ENCODE measurements around the gene ZBTB16. TPM values are rescaled to one million over a fixed set of nuclear protein-coding genes. Genes with fewer than 3 reads are reported as not detected.
A peak's percentile ranks its signal among the peaks of the same experiment; 100 is the strongest.

The ZBTB16 gene
- total RNA-seq, 1 donor from 2014 or later, result 0.53 TPM

DNA sequence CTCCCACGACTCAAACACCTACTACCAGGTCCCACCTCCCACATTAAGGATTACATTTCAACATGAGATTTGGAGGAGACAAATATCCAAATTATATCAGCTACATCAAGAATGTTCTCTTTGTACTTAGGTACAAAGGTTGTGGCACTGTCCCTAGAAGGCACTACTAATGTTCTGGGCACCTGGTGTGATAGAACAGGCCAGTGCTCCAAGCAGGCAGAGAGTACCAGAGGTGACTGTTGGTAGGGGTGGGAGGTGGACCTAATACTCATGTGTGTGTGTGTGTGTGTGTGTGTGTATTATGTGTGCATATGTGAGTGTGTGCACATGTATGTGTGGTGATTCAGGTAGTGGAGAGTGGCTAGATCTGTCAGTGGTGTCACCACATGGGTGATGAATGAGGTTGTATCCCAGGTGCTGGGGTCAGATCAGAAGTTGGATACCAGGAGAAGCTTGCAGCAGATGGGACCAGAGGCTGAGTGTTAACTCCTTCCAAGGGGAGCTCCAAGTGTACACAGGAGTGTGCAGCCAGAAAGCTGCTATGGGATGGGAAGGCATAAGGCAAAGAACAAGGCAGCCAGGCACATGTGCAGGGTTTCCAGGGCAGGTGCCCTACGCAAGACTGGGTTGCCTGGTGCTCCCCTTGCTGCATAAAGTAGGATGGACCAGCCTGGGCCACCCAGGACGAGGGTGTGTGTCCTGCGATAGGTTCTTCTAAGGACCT is 219.0 kb downstream of the ZBTB16 start:
- no peak for DNase-seq (ENCODE audit: low read depth)

GRCh38 chr11:114279792-114280546 is 220.5 kb downstream of the ZBTB16 start:
- DNase-seq (ENCODE audit: low read depth), result peak; percentile 48

GRCh38 chr11:114280696-114281095 is 221.2 kb downstream of the ZBTB16 start:
- peak; percentile 92 for DNase-seq (ENCODE audit: low read depth)

DNA sequence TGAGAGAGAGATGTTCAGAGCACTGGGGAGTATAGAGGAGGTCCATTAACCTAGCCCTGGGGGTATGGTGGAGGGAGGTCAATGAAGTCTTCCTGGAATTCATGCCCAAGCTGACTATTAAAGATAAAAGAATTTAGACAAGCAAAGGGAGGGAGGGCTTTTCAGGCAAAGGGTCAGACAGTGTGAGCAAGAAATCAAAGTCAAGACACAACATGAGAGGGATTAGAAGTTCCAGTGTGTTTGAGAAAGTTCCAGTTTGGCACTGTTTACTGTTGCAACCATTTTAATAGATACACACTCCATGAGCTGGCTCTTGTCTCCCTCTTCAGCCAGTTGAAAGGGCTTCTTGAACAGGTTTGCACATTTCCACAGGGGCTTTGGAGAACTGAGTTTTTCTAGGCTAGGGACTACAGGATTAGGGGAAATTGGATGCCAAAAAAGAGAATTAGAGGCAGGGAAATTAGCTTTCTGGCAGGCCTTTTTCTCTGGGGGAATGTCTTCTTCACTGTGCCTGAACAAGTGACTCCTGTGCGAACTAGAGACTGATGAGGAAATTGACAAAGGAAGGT is 222.0 kb downstream of the ZBTB16 start:
- DNase-seq (ENCODE audit: low read depth), result no peak

DNA sequence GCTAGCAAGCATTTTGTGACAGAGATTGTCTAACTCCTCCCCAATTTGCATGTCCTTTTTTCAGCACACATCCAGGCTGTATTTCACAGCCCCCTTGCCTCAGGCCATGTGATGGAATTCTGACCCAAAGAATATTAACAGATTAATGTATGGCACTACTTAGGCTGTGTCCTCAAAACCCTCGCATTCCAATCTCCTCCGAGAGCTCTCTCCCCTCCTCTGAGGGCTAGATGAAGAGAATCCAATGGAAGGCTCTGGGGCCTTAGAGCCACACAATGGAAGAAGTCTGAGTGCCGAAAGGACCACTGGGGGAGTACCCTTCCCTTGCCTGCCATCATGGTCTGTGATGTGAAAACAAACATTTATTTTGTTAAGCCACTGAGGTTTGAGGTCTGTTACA is 223.0 kb downstream of the ZBTB16 start:
- DNase-seq (ENCODE audit: low read depth), result no peak

DNA sequence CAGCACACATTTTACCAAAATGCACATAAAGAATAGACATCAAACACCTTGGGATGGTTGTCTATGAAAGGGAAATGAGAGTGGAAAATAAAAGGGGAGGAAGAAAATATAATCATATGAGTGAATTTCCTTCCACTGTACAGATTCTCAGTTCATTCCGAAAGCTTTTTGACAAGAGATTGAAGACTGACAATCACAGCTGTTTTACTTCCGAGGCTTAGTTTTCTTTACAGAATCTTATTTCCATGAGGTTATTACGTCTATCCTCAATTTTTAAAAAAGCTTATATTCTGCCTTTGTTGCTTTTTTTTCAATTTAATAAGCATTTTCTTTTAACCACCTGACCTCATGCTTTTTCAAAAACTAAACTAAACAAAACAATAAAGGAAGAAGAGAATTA is 223.9 kb downstream of the ZBTB16 start:
- DNase-seq (ENCODE audit: low read depth), result no peak

DNA sequence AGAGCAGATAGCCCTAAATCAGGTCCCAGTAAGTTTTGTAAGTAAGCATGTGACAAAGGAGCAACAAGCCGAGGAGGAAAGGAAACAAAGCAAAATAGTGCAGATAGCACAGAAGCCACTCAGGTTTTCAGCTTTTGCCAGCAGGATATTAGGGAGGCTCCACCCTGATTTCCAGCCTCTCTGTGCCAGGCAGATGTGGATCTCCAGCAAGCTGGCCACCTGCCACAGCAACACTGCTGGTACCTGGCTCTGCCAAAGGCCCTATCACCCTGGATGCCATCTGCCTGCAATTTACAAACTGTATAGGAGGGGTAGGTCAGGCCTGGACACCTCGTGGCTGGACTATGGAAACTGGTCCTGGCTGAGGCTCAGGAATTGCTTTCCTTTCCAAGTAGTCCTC is 224.5 kb downstream of the ZBTB16 start:
- DNase-seq (ENCODE audit: low read depth), result no peak

DNA sequence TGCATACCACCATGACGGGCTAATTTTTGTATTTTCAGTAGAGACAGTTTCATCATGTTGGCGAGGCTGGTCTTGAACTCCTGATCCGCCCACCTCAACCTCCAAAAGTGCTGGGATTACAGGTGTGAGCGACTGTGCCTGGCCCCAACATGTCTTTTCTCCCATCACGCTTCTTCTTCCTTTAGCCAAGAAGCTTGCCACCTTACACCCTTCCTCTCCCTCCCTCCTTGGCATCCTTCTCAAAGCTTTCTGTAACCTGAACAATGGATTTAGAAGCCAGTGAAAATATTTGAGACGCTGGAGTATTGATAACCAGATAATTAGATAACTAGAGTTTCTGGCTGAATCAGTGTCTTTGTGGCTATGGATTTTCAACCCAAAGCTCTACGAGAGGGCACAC is 225.4 kb downstream of the ZBTB16 start:
- no peak for DNase-seq (ENCODE audit: low read depth)

GRCh38 chr11:114285599-114285998 is 226.1 kb downstream of the ZBTB16 start:
- no peak for DNase-seq (ENCODE audit: low read depth)

GRCh38 chr11:114286229-114286628 is 226.7 kb downstream of the ZBTB16 start:
- DNase-seq (ENCODE audit: low read depth), result no peak

GRCh38 chr11:114287154-114287553 is 227.6 kb downstream of the ZBTB16 start:
- DNase-seq (ENCODE audit: low read depth), result no peak

DNA sequence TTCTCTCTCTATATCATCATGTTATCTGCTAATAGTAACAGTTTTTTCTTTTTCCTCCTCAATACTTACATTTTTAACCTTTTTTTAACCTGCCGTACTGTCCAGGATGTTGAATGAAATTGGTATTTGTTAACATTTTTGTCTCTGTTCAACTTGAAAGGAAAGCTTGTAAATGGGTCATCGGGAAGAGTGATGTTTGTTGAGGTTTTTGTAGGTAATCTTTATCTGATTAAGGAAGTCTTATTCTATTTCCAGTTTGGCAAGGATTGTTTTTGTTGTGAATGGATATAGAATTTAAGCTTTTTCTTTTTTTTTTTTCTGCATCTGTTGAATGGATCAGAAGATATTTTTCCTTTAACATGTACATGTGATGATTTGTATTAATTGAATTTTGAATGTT is 228.6 kb downstream of the ZBTB16 start:
- no peak for DNase-seq (ENCODE audit: low read depth)

- no peak for DNase-seq (ENCODE audit: low read depth)
Observed at GRCh38 chr11:114289779-114290178, 230.3 kb downstream of the ZBTB16 start.

- DNase-seq (ENCODE audit: low read depth), result peak; percentile 68
Observed at GRCh38 chr11:114290503-114291235, 231.2 kb downstream of the ZBTB16 start.

- DNase-seq (ENCODE audit: low read depth), result peak; percentile 99
Observed at GRCh38 chr11:114291381-114291780, 231.9 kb downstream of the ZBTB16 start.

DNA sequence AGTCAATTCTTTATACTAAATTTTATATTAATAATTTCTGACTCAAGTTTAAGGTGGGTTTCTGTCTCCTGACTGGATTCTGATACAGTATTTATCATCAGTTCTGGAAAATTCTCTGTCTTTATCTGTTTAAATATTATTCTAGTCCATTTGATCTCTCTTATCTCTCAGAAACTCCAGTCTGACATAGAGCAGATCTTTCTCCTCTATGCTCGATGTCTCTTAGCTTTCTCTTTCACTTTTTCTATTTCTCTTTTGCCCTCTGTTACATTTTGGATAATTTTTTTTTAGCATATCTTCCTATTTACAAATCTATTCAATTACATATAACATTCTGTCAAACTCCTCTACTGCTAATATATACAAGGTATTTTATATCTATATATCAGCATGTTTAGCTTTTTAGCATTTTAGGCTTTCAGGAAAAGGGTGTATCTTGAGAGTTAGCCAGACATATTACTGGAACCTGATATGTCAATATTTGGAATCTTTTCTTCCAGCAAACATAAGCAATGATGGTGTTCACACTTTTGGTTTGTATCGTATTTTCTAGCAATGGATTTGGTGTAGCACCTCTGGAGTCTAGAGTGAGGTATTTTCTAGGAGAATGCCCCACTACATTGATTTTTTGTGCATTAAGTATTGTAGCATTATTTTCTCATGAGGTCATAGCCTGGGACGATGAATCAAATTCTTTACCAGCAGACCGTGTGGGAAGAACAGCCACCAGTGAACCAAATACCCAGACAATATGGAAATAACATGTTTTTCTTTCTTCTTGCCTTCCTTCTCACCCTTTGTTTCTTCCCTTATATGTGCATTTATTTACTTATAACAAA is 232.6 kb downstream of the ZBTB16 start:
- peak; percentile 78 for DNase-seq (ENCODE audit: low read depth)

GRCh38 chr11:114293201-114293711 is 233.7 kb downstream of the ZBTB16 start:
- DNase-seq (ENCODE audit: low read depth), result no peak

DNA sequence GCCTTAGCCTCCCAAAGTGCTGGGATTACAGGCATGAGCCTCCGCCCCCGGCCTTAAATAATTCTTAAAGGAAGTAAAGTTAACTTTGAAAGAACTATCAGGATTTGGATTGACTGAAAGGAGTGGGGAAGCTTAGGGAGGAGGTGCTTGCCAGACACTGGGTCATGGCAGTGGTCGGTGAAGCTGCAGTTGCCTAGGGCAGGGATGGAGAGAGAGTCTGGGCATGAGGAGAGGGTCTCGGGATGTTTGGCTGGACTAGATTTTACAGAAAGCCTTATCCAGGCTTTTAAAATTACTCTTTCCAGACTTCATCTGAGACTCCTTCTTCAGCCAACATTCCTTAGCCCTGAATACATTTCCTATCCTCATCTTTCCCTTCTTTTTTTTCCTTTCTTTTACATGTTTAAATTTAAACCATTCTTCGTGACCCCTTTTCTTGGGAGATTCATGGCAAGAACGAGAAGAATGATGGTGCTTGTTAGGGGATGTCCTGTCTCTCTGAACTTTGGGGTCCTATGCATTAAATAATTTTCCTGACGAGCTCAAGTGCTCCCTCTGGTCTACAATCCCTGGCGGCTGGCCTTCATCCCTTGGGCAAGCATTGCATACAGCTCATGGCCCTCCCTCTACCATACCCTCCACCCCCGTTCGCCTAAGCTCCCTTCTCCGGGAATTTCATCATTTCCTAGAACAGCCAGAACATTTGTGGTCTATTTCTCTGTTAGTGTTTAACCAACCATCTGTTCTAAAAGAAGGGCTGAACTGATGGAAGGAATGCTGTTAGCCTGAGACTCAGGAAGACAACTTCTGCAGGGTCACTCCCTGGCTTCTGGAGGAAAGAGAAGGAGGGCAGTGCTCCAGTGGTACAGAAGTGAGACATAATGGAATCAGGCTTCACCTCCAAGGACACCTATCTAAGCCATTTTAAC is 236.4 kb downstream of the ZBTB16 start, which contains the start of gene NNMT:
NNMT (plus strand) TSS at position 724 of the 929 bp plus-strand sequence; CDS start at position 882, 158 bp downstream.
- DNase-seq (ENCODE audit: low read depth), result peak; percentile 98
